ENCODE data around the gene SCT.

Gene SCT

GRCh38 chr11:589798-590197 lies 37.2 kb downstream of the SCT start:
- in situ Hi-C loops (cut with MboI; ENCODE audit: low sequenced_read_pairs), result no loop called here

- in situ Hi-C loops (cut with MboI; ENCODE audit: low sequenced_read_pairs), result no loop called here
Observed at GRCh38 chr11:587978-588380, 39.0 kb downstream of the SCT start.

- in situ Hi-C loops (cut with MboI; ENCODE audit: low sequenced_read_pairs), result no loop called here
Observed at GRCh38 chr11:587546-587945, 39.4 kb downstream of the SCT start.

GRCh38 chr11:586376-587316 lies 40.3 kb downstream of the SCT start:
- in situ Hi-C loops (cut with MboI; ENCODE audit: low sequenced_read_pairs), result no loop called here

GRCh38 chr11:584287-584686 lies 42.7 kb downstream of the SCT start:
- in situ Hi-C loops (cut with MboI; ENCODE audit: low sequenced_read_pairs), result no loop called here

GRCh38 chr11:581752-582151 lies 45.2 kb downstream of the SCT start:
- in situ Hi-C loops (cut with MboI; ENCODE audit: low sequenced_read_pairs), result no loop called here

- in situ Hi-C loops (cut with MboI; ENCODE audit: low sequenced_read_pairs), result no loop called here
Observed at GRCh38 chr11:581342-581741, 45.6 kb downstream of the SCT start.

GRCh38 chr11:579830-580601 lies 47.0 kb downstream of the SCT start:
- in situ Hi-C loops (cut with MboI; ENCODE audit: low sequenced_read_pairs), result no loop called here

GRCh38 chr11:578276-579035 lies 48.5 kb downstream of the SCT start:
- in situ Hi-C loops (cut with MboI; ENCODE audit: low sequenced_read_pairs), result no loop called here

- in situ Hi-C loops (cut with MboI; ENCODE audit: low sequenced_read_pairs), result no loop called here
Observed at GRCh38 chr11:577611-577894, 49.4 kb downstream of the SCT start.

- in situ Hi-C loops (cut with MboI; ENCODE audit: low sequenced_read_pairs), result no loop called here
Observed at GRCh38 chr11:576811-577610, 50.0 kb downstream of the SCT start.

Measured in hTERT RPE-1 (cell line).